AG09319 (cell line): ENCODE results near the gene ACTR1A.

ENCODE experiments used
- DNase-seq: peaks from one replicate; pipeline ENCODE4 v3.0.0-alpha.2; 2010; ENCODE audit warnings: low read depth; ENCODE audit errors: extremely low read depth
- TF ChIP-seq, protein P1 (sequence below): IDR thresholded peaks from 2 replicates; pipeline ENCODE4 v1.5.1; 2011; ENCODE audit warnings: low read depth, mild to moderate bottlenecking, inconsistent platforms, low read length, moderate library complexity

The ACTR1A gene

DNA sequence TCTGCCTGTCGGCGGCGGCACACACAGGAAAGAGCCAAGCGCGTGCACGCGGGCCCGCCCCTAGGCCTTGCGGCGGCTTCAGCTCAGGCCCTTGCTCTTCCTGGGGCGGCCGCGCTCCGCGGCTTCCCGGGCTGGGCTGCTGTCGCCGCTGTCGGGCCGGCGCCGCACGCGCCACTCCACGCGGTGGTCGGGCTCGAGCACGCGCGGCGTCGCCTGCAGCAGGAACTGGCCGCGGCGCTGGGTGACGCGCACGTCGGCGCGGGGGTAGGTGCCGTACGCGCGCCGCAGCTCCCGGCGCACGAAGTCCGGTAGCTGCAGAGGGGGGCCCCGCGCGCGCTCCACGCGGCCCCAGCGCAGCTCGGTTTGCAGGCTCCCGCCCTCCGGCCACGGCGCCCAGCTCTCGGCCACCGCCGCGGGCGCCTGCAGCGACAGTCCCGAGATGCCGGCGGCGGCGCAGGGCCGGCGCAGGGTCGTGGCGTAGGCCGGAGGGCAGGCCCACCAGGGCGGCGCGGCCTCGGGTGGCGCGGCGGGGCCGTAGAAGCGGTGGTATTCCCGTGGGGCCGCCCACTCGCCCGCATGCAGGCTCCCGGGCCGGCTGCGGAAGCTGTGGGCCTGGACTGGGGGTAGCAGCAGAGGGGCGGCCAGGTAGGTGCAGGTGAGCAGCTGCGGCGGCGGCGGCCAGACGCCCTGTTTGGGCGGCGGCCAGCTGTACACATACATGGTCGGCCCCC, 52.0 kb downstream of the ACTR1A start:
- TF ChIP-seq, protein P1, sequence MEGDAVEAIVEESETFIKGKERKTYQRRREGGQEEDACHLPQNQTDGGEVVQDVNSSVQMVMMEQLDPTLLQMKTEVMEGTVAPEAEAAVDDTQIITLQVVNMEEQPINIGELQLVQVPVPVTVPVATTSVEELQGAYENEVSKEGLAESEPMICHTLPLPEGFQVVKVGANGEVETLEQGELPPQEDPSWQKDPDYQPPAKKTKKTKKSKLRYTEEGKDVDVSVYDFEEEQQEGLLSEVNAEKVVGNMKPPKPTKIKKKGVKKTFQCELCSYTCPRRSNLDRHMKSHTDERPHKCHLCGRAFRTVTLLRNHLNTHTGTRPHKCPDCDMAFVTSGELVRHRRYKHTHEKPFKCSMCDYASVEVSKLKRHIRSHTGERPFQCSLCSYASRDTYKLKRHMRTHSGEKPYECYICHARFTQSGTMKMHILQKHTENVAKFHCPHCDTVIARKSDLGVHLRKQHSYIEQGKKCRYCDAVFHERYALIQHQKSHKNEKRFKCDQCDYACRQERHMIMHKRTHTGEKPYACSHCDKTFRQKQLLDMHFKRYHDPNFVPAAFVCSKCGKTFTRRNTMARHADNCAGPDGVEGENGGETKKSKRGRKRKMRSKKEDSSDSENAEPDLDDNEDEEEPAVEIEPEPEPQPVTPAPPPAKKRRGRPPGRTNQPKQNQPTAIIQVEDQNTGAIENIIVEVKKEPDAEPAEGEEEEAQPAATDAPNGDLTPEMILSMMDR, result no peak
- no peak for DNase-seq

DNA sequence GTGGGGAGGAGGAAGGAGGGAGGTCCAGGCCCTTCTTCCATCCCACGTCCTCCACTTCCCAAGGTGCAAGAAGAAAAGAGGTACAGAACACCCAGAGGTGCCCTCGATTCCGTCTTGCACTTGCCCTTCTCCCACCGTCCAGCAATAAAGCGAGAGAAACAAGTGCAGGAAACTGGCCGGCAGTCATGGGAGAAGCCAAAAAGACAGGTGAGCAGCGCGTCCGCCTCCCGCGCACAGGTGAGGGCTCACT, 52.5 kb downstream of the ACTR1A start:
- TF ChIP-seq, protein P1, result no peak
- no peak for DNase-seq

DNA sequence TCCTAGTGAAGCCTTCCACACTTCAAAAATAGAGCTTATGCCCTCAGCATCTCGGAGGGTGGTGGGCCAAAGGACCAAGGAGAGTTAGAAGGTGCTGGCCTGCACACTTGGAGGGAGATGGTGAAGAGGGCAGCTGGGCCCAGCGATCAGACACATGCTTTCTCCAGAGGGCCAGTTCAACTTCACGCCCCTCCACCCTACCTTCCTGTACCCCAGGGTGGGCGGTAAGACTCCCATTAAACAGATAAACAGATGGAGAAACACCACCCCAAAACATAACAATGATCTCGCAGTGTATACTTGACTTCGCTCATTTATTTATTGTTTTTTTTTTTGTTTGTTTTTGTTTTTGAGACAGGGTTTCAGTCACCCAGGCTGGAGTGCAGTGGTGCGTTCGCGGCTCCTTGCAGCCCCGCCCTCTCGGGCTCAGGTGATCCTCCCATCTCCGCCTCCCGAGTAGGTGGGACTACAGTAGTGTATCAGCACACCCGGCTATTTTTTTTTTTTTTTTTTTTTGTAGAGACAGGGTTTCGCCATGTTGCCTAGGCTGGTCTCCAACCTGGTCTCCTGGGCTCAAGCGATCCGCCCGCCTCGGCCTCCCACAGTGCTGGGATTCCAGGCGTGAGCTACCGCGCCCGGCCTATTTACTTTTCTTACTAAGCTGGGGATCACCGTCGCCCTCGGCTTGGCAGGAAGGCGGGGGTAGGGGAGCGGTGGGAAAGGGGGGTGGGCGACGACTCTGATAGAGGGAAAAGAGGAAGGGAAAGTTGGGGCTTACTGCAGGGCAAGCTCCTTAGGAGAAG, 53.0 kb downstream of the ACTR1A start:
- TF ChIP-seq, protein P1, result no peak
- DNase-seq, result no peak

DNA sequence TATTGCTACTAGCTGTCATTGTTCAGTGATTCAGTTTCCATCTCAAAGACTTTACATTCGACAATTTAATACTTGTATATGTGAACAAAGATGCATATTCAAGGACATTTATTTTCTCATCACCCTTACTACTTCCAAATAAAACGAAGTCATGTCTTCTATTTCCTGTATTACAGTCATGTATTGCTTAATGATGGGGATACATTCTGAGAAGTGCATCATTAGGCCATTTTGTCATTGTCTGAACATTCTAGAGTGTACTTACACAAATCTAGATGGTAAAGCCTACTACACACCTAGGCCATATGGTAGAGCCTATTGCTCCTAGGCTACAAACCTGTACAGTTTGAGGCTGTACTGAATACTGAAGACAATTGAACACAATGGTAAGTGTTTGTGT, 57.7 kb downstream of the ACTR1A start:
- no peak for DNase-seq
- TF ChIP-seq, protein P1, result no peak

DNA sequence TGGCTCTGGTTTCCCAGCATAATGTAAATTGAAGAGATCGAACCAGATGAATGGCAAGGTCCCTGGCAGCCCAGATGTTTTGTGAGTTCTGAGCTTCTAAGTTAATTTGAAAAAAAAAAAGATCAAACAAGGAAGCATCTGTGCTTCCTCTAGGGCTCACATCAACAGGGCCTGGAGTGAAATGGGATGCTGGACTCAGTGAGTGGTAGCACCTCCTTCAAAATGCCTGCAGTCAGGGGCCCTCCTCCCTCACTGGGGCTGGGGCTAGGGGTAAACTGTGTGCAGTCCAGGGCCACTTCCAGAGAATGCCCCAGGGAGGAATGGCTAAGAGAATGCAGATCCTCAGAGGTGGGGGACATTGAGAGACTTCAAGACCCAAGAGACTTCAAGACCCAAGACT, 64.1 kb downstream of the ACTR1A start:
- TF ChIP-seq, protein P1, result no peak
- DNase-seq, result no peak

DNA sequence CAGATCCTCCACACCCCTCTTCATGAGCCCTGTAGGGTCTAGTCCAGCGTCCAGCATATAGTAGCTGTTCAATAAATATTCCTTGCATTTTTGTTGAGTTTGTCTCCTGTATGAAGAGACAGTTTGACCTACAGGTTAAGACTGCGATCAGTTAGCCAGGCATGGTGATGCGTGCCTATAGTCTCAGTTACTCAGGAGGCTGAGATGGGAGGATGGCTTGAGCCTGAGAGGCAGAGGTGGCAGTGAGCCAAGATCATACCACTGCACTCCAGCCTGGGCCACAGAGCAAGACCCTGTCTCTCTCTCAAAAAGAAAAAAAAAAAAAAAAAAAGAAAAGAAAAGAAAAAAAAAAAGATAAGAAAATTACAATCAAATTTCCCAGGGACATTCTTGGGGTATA, 65.0 kb downstream of the ACTR1A start:
- DNase-seq, result no peak
- TF ChIP-seq, protein P1, result no peak

DNA sequence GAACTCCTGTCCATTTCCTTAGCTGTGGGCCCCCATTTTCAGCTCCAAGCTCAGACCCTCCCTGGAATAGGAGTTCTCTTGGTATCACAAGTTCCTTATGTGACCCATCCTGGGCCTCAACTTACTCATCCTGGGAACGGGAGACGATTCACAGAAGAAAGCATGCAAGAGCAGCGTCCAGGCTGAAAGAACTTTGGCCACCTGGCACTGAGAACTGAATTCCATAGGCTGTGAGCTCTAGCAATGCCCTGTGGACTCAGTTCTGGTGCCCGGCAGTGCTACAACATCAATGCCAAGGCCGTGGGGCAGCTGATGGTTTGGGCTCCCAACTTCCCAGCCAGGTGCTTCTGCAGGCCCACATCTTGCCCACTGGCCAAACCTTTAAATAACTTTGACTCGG, 66.2 kb downstream of the ACTR1A start:
- TF ChIP-seq, protein P1, result no peak
- no peak for DNase-seq
